HL-60 (cell line): Measurements from ENCODE around the gene ZNF521.

ENCODE experiments used
- POLR2AphosphoS5 ChIP-seq: IDR thresholded peaks from 2 replicates; pipeline ENCODE4 v1.6.1; 2012; ENCODE audit warnings: low read depth
- SPI1 ChIP-seq: IDR thresholded peaks from 2 replicates; pipeline ENCODE4 v1.6.1; 2012; ENCODE audit warnings: low read depth, mild to moderate bottlenecking, borderline replicate concordance
- TF ChIP-seq, protein P1 (sequence below): IDR thresholded peaks from one replicate; pipeline ENCODE4 v1.5.1; 2011; ENCODE audit warnings: low read length, control low read depth, inconsistent platforms; ENCODE audit not compliant: insufficient read depth

DNA sequence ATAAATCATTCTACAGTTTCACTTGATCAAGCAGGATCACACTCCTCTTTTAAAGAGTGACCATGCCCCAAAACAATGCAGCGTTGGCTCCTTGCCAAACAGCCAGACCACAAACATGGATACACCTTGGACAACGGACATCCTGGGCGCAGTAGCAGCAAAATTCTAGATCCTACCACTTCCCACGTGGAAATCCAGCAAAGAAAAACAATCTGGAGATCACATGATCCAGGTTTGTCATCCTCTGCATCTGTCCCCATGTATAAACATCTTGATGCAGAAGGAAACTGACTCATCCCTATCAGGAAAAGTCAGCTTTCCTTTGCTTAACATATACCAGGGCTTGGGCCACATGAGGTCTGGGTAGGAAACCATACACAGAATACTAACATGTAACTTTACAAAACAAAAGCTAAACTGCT lies 53.1 kb downstream of the ZNF521 start:
- TF ChIP-seq POLR2AphosphoS5 (no peak), SPI1 (no peak)
- TF ChIP-seq, protein P1, sequence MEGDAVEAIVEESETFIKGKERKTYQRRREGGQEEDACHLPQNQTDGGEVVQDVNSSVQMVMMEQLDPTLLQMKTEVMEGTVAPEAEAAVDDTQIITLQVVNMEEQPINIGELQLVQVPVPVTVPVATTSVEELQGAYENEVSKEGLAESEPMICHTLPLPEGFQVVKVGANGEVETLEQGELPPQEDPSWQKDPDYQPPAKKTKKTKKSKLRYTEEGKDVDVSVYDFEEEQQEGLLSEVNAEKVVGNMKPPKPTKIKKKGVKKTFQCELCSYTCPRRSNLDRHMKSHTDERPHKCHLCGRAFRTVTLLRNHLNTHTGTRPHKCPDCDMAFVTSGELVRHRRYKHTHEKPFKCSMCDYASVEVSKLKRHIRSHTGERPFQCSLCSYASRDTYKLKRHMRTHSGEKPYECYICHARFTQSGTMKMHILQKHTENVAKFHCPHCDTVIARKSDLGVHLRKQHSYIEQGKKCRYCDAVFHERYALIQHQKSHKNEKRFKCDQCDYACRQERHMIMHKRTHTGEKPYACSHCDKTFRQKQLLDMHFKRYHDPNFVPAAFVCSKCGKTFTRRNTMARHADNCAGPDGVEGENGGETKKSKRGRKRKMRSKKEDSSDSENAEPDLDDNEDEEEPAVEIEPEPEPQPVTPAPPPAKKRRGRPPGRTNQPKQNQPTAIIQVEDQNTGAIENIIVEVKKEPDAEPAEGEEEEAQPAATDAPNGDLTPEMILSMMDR = no peak
